Left hindlimb (tissue), 1 donor: ENCODE results near the gene PRUNE2.

Experiments used
- DNase-seq: peaks from one replicate; pipeline ENCODE4 v3.0.0-alpha.2; 2018

Gene PRUNE2

GRCh38 chr9:76730801-76731200, 175.1 kb downstream of the PRUNE2 start:
- no peak for DNase-seq

GRCh38 chr9:76729980-76730737, 175.8 kb downstream of the PRUNE2 start:
- no peak for DNase-seq

- no peak for DNase-seq
These were observed 176.8 kb downstream of the PRUNE2 start for GRCh38 chr9:76729116-76729515.

- DNase-seq: no peak
These were observed 180.0 kb downstream of the PRUNE2 start for GRCh38 chr9:76725885-76726284.

GRCh38 chr9:76725011-76725546, 180.8 kb downstream of the PRUNE2 start:
- no peak for DNase-seq

- no peak for DNase-seq
These were observed 185.7 kb downstream of the PRUNE2 start for GRCh38 chr9:76720245-76720644.

- no peak for DNase-seq
These were observed 187.7 kb downstream of the PRUNE2 start for GRCh38 chr9:76718166-76718565.

- DNase-seq: no peak
These were observed 188.3 kb downstream of the PRUNE2 start for GRCh38 chr9:76717613-76718012.

- no peak for DNase-seq
These were observed 188.7 kb downstream of the PRUNE2 start for GRCh38 chr9:76717176-76717575.

GRCh38 chr9:76716085-76716672, 189.7 kb downstream of the PRUNE2 start:
- DNase-seq: no peak

GRCh38 chr9:76713381-76713780, 192.5 kb downstream of the PRUNE2 start:
- DNase-seq: no peak

GRCh38 chr9:76709020-76709419, 196.9 kb downstream of the PRUNE2 start:
- DNase-seq: no peak

- DNase-seq: no peak
These were observed 198.4 kb downstream of the PRUNE2 start for GRCh38 chr9:76707510-76707909.

- no peak for DNase-seq
These were observed 201.2 kb downstream of the PRUNE2 start for GRCh38 chr9:76704593-76705204.

- no peak for DNase-seq
These were observed 202.6 kb downstream of the PRUNE2 start for GRCh38 chr9:76703270-76703669.

- peak; percentile 58 for DNase-seq
These were observed 204.4 kb downstream of the PRUNE2 start for GRCh38 chr9:76701441-76702039.

GRCh38 chr9:76700916-76701315, 205.0 kb downstream of the PRUNE2 start:
- DNase-seq: no peak

GRCh38 chr9:76699971-76700370, 205.9 kb downstream of the PRUNE2 start:
- no peak for DNase-seq

GRCh38 chr9:76697554-76697953, 208.4 kb downstream of the PRUNE2 start:
- no peak for DNase-seq

GRCh38 chr9:76697081-76697480, 208.8 kb downstream of the PRUNE2 start:
- no peak for DNase-seq

GRCh38 chr9:76693912-76694311, 212.0 kb downstream of the PRUNE2 start:
- no peak for DNase-seq

- DNase-seq: no peak
These were observed 213.3 kb downstream of the PRUNE2 start for GRCh38 chr9:76692458-76693129.
